Immature natural killer cell (primary cell): ENCODE measurements around the gene GAL3ST3. TPM values are rescaled to one million over a fixed set of nuclear protein-coding genes. Genes with fewer than 3 reads are reported as not detected.

ENCODE experiments used
- DNase-seq, 3 donors: peaks; one replicate each; pipeline ENCODE4 v3.0.0; 2022; ENCODE audit warnings: mixed read lengths in 1 of 3
- H3K27ac Mint-ChIP-seq, 6 donors: one replicate each; pipeline ENCODE4 v1.8.0; 2020; ENCODE audit warnings: mixed read lengths in 6 of 6, mild to moderate bottlenecking in 5 of 6, inconsistent platforms in 4 of 6, moderate library complexity in 3 of 6
- H3K27me3 Mint-ChIP-seq, 3 donors: one replicate each; pipeline ENCODE4 v1.8.0; 2020 to 2021; ENCODE audit warnings: low read depth in 3 of 3, mild to moderate bottlenecking in 3 of 3, mixed read lengths in 3 of 3, moderate library complexity in 3 of 3, inconsistent platforms in 1 of 3
- H3K36me3 Mint-ChIP-seq, 3 donors: one replicate each; pipeline ENCODE4 v1.8.0; 2020; ENCODE audit warnings: mixed read lengths in 3 of 3, inconsistent platforms in 2 of 3, mild to moderate bottlenecking in 2 of 3
- H3K4me1 Mint-ChIP-seq, 2 donors: one replicate each; pipeline ENCODE4 v1.8.0; 2020; ENCODE audit warnings: inconsistent platforms in 2 of 2, mild to moderate bottlenecking in 2 of 2, mixed read lengths in 2 of 2, moderate library complexity in 1 of 2
- H3K4me3 Mint-ChIP-seq, 5 donors: one replicate each; pipeline ENCODE4 v1.8.0; 2020; ENCODE audit warnings: mild to moderate bottlenecking in 5 of 5, mixed read lengths in 5 of 5, inconsistent platforms in 3 of 5, moderate library complexity in 3 of 5
- H3K9me3 Mint-ChIP-seq, 6 donors: one replicate each; pipeline ENCODE4 v1.8.0; 2020; ENCODE audit warnings: mild to moderate bottlenecking in 6 of 6, mixed read lengths in 6 of 6, inconsistent platforms in 4 of 6, moderate library complexity in 3 of 6
- polyA plus RNA-seq, 3 donors: library from polyadenylated mRNA; unstranded; fragments of 300-500 nt; fragmentation: Illumina TruSeq; gene quantifications; one replicate each; pipeline ENCODE4 v1.2.3, GENCODE V29; 2021

The GAL3ST3 gene
- polyA plus RNA-seq, 3 donors from 2014 or later = not detected

DNA sequence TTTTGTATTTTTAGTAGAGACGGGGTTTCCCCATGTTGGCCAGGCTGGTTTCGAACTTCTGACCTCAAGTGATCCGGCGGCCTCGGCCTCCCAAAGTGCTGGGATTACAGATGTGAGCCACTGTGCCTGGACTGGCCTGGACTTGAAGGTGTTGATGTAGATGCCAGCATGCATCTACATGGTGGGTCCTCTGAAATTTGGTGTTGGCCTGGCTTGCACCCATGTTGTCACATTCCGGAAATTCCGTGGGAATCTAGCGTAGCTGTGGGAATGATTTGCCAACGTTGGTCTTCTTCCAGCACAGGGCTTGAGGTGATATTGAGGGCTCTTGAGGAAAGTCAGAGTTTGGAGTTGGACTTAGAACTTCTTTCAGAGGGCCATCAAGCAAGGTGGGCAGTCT lies 27.6 kb upstream of the GAL3ST3 start:
- no peak overlapping the region for H3K4me3 Mint-ChIP-seq
- no peaks in the 10 kb centered on the region for H3K9me3 Mint-ChIP-seq
- peaks cover 61 to 80% of the 10 kb centered on the region in 2 donors for H3K4me1 Mint-ChIP-seq
- H3K27me3 Mint-ChIP-seq = peaks cover 0 to 3% (median 2%) of the 10 kb centered on the region in 3 donors
- DNase-seq = no peak
- H3K27ac Mint-ChIP-seq = peak overlapping the region in 2 of 6 donors; percentile 14 to 17
- H3K36me3 Mint-ChIP-seq = peaks cover 12 to 22% (median 13%) of the 10 kb centered on the region in 3 donors

DNA sequence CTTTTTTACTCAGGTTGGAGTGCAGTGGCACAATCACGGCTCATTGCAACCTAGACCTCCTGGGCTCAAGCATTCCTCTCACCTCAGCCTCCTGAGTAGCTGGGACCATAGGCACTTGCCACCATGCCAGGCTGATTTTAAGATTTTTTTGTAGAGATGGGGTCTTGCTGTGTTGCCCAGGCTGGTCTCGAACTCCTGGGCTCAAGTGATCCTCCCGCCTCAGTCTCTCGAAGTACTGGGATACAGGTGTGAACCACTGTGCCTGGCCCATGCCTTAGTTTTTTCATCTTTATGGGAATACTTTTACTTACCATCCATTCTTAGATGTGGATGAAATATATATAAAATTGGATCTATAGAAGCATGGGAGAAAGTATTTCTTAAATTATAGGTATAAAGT lies 26.3 kb upstream of the GAL3ST3 start:
- H3K27ac Mint-ChIP-seq = no peak overlapping the region
- H3K4me1 Mint-ChIP-seq = peaks cover 55 to 74% of the 10 kb centered on the region in 2 donors
- peaks cover 12 to 22% (median 13%) of the 10 kb centered on the region in 3 donors for H3K36me3 Mint-ChIP-seq
- H3K9me3 Mint-ChIP-seq = no peaks in the 10 kb centered on the region
- no peak for DNase-seq
- no peak overlapping the region for H3K4me3 Mint-ChIP-seq
- H3K27me3 Mint-ChIP-seq = peaks cover 3 to 9% (median 6%) of the 10 kb centered on the region in 3 donors

DNA sequence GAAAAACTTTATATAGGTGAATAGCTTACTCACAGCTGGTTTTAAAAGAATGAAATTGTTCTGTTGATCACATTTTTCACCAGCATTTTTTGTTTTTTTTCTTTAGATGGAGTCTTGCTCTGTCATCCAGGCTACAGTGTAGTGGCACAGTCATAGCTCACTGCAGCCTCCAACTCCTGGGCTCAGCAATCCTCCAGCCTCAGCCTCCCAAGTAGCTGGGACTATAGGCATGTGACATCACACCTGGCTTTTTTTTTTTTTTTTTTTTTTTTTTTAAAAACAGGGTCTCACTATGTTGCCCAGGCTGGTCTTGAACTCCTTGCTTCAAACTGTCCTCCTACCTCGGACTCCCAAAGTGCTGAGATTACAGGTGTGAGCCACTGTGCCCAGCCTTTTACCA lies 24.7 kb upstream of the GAL3ST3 start:
- Mint-ChIP-seq H3K36me3 (peaks cover 12 to 15% (median 13%) of the 10 kb centered on the region in 3 donors), H3K27me3 (peaks cover 6 to 18% (median 7%) of the 10 kb centered on the region in 3 donors), H3K27ac (peak overlapping the region in 5 of 6 donors; percentile 28 to 95 (median 63)), H3K9me3 (no peaks in the 10 kb centered on the region), H3K4me1 (peaks cover 48 to 69% of the 10 kb centered on the region in 2 donors), H3K4me3 (no peak overlapping the region)
- no peak for DNase-seq

DNA sequence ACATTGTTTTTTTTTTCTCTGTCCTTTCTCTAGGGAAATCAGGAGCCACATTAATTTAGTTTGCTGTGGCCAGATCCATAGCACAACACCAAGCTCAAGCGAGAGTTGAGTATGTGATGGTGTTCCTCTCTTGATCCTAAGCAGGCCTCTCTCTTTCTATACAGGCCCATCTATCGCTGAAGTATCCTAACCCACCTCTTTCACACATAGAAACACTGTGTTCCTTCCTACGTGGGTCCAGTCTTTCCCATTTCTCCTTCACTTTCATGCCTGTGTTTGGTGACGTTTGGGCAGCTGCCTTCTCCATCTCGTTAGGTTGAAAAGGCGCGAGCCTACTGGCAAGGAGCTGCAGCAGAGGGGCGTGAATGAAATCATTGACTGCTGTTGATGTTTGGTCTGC lies 23.6 kb upstream of the GAL3ST3 start:
- Mint-ChIP-seq H3K9me3 (no peaks in the 10 kb centered on the region), H3K27me3 (peaks cover 7 to 22% (median 7%) of the 10 kb centered on the region in 3 donors), H3K4me3 (peak overlapping the region; percentile 90 to 95 (median 93)), H3K4me1 (peaks cover 50 to 68% of the 10 kb centered on the region in 2 donors), H3K27ac (peak overlapping the region; percentile 85 to 95 (median 90)), H3K36me3 (peaks cover 4 to 7% (median 6%) of the 10 kb centered on the region in 3 donors)
- no peak for DNase-seq

DNA sequence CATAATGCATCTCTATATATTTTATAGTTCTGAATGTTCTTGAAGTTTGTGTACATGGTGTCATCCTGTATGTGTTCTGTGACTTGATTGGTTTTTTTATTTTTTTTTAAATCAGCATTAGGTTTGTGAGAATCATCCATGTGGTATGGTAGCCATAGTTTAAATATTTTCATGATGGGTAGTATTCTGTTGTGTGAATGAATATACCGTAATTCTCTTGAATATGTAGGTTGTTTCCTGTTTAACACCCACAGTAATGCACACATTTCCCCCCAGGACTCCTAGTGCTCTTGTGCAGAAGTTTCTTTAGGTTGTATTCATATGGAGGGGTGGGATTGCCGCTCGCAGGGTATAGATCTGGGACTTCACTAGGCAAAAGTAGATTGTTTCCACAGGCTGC lies 23.1 kb upstream of the GAL3ST3 start:
- Mint-ChIP-seq H3K27me3 (peaks cover 7 to 22% (median 7%) of the 10 kb centered on the region in 3 donors), H3K4me1 (peaks cover 52 to 65% of the 10 kb centered on the region in 2 donors), H3K36me3 (peaks cover 4 to 12% (median 6%) of the 10 kb centered on the region in 3 donors), H3K9me3 (no peaks in the 10 kb centered on the region), H3K4me3 (peak overlapping the region; percentile 90 to 95 (median 93)), H3K27ac (peak overlapping the region; percentile 85 to 95 (median 90))
- no peak for DNase-seq

DNA sequence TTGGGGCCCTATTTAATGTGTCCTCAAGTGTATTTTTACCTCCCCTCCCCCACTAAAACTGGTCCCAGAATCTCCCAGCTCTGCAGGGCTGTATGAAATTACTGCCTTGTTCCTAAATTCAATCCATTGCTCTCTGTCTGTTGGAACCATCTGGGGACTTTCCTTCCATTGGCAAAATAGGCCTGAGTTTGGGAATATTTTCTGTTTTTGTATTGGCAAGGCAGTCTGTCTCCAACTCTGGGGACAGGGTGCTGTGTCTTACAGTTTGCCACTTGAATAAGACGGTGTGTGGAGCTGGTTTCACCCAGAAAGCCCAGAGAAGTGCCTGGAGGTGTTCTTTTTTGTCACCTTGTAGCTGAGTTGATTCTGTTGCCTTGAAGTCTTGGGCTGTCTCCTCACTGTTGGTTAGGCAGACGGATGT lies 22.4 kb upstream of the GAL3ST3 start:
- H3K36me3 Mint-ChIP-seq = peaks cover 10 to 18% (median 12%) of the 10 kb centered on the region in 3 donors
- H3K4me1 Mint-ChIP-seq = peaks cover 52 to 65% of the 10 kb centered on the region in 2 donors

DNA sequence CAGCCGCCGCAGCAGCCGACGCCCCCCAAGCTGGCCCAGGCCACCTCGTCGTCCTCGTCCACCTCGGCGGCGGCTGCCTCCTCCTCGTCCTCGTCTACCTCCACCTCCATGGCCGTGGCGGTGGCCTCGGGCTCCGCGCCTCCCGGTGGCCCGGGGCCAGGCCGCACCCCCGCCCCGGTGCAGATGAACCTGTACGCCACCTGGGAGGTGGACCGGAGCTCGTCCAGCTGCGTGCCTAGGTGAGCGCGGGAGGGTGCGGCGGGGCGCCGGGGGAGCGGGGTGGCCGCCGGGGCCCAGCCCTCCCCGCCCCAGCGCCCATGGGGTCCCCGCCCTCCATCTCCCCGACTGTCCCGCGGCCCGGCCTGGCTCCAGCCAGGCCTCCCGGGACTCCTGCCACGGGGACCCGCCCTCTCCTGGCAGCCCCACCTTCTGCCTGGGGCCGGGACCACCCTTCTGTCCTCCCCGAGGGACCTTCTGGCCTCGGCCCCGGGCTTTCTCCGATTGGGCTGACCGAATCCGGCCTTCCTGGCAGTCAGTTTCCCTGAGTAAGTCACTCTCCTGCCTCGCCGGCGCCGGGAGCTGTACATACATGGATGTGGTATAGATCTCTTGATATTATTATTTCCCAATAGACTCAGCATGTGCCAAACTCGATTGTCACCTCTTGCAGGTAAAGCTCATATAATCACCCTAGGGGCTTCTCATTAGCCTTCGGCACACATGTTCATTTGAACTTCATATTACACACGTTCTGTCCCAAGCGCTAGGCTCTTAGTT lies 21.8 kb upstream of the GAL3ST3 start:
- Mint-ChIP-seq H3K27ac (peak overlapping the region; percentile 85 to 95 (median 90)), H3K36me3 (peaks cover 14 to 24% (median 17%) of the 10 kb centered on the region in 3 donors), H3K4me1 (peaks cover 52 to 65% of the 10 kb centered on the region in 2 donors), H3K4me3 (peak overlapping the region; percentile 90 to 95 (median 93)), H3K9me3 (no peaks in the 10 kb centered on the region), H3K27me3 (peaks cover 7 to 22% (median 7%) of the 10 kb centered on the region in 3 donors)
- DNase-seq = no peak

More for the DNA sequence above, 22.4 kb upstream of the GAL3ST3 start:
- Mint-ChIP-seq H3K27me3 (peaks cover 7 to 22% (median 7%) of the 10 kb centered on the region in 3 donors), H3K9me3 (no peaks in the 10 kb centered on the region), H3K4me3 (peak overlapping the region; percentile 90 to 95 (median 93)), H3K27ac (peak overlapping the region; percentile 85 to 95 (median 90))
- DNase-seq = peak in 1 of 3 donors; percentile 12

DNA sequence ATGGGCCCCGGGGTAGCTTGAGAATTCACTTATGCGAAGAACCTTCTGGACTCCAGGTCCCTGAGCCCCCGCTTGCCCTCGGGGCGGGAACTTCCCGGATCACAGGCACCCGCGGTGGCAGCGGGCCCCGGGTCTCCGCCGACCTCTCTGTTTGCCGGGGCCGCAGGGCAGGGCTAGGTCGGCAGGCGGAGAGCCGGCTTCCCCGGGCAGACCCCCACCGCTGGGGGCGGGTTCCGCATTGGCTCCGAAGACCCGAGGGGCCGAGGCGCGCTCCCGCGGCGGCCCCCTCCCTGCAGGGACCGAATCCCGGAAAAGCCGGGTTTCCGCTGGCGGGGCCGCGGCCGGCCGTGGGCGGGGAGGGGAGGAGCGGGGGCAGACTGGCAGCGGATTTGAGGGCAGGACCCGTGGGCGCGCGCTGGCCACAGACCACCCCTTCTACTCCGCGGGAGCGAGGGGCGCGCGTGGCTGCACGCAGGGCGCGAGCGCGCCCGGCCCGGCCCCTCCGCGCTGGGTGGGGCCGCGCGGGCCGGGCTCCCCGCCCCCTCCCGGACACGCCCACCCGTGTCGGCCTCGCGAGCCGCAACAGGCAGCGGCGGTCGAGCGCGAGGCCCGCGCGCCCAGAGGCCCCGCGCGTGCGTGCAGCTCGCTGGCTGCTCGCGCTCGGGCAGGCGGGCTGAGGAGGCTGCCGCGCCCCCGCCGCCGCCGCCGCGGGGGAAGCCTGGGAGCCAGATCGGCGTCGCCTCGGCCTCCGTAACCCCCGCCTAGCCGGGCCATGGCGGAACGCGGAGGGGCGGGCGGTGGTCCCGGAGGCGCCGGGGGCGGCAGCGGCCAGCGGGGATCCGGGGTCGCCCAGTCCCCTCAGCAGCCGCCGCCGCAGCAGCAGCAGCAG lies 21.0 kb upstream of the GAL3ST3 start, which contains the start of gene PACS1:
Gene PACS1 (plus strand): TSS at position 558 of the 889 bp plus-strand sequence. CDS start 215 bp downstream, at position 773.
- Mint-ChIP-seq H3K4me1 (peaks cover 52 to 72% of the 10 kb centered on the region in 2 donors), H3K27me3 (peaks cover 7 to 22% (median 7%) of the 10 kb centered on the region in 3 donors), H3K9me3 (no peaks in the 10 kb centered on the region), H3K27ac (peak within 1 kb of the TSS; percentile 95 to 99 (median 96)), H3K36me3 (peaks cover 19 to 30% (median 22%) of the 10 kb centered on the region in 3 donors), H3K4me3 (peak within 1 kb of the TSS; percentile 92 to 95 (median 94))
- peak; percentile 90 for DNase-seq

DNA sequence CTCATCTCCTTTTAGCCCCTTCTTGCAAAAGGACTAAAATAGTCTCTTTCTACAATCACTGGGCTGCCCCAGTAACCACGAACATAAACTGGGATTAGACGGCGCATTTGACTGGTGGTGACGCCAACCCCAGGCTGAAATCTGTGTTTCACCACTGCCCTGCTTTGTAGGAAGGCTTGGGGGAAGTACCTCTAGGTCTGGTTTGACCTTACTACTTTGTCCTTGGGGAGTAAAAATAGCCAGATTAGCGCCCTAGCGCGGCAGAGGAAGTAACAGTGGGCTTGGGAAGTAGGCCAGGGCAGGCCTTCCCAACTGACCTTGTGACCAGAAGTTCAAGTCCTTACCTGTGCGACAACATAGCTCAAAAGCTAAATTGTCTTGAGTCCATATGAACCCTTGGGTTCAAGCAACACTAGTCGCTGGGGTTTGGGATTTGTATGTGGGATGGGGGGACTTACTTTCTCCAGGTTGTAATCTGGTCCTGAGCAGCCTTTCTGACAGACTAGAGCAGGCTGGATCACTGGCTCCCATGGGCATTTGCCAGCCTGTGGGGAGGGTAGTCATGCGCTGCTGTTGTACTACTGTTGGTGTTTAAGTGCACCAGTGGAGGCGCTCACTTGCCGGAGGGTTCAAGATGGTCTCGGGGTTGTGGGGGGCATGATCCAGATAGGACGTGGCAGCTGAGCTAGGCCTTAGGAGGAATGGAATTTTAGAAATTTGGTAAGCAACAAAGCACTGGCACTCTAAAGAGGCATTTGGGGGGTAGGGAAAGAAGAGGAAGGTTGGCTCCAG lies 20.2 kb upstream of the GAL3ST3 start:
- DNase-seq = peak in 2 of 3 donors; percentile 6 to 14
- peak overlapping the region; percentile 95 to 99 (median 96) for H3K27ac Mint-ChIP-seq
- H3K36me3 Mint-ChIP-seq = peaks cover 18 to 33% (median 26%) of the 10 kb centered on the region in 3 donors
- H3K9me3 Mint-ChIP-seq = no peaks in the 10 kb centered on the region
- peak overlapping the region; percentile 87 to 95 (median 92) for H3K4me3 Mint-ChIP-seq
- peaks cover 7 to 22% (median 9%) of the 10 kb centered on the region in 3 donors for H3K27me3 Mint-ChIP-seq
- H3K4me1 Mint-ChIP-seq = peaks cover 49 to 74% of the 10 kb centered on the region in 2 donors

DNA sequence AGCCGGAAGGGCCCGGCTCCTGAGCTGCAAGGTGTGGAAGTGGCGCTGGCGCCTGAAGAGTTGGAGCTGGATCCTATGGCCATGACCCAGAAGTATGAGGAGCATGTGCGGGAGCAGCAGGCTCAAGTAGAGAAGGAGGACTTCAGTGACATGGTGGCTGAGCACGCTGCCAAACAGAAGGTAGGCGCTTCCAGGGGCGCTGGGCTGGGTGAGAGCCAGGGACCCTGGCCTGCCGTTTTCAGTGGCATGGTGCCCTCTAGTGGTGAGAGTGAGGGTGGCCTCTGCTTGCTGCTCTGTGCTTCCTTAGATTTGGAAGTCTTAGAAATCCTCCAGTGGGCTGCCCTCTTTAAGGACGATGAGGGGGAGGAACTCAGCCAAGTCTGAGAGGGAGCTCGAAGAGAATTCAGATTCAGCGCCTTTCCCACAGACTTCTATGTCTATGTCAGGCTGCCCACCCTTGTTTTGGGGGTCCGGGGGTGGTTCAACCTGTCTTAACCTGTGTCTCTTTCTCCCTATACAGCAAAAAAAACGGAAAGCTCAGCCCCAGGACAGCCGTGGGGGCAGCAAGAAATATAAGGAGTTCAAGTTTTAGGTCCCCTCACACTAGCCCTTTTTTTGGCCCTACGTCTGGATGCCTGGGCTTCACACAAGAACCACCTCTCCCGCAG lies 19.3 kb upstream of the GAL3ST3 start:
- no peaks in the 10 kb centered on the region for H3K9me3 Mint-ChIP-seq
- H3K27ac Mint-ChIP-seq = peak overlapping the region; percentile 95 to 99 (median 96)
- H3K4me1 Mint-ChIP-seq = peaks cover 45 to 68% of the 10 kb centered on the region in 2 donors
- peak overlapping the region; percentile 35 to 95 (median 68) for H3K4me3 Mint-ChIP-seq
- peaks cover 7 to 22% (median 10%) of the 10 kb centered on the region in 3 donors for H3K27me3 Mint-ChIP-seq
- DNase-seq = peak; percentile 68 to 74 (median 72)
- peaks cover 23 to 39% (median 34%) of the 10 kb centered on the region in 3 donors for H3K36me3 Mint-ChIP-seq

DNA sequence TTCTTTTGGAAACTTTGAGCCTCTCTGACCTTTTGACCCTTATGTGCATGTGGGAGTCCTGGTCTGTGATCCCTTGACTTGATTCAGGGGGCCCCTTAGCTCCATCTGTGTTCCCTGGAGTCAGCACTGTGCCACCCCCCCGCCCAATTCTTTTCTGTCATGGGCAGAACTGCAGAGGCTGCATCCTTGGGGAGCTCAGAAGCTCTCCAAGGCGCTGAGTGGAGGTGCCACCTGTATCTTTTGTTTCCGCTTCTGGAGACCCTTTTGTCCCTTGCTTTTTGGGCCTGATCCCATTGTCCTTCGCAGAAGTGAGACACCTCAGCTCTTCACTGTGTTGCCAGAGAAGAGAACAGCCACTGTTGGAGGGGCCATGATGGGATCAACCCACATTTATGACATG lies 18.7 kb upstream of the GAL3ST3 start:
- peaks cover 7 to 22% (median 10%) of the 10 kb centered on the region in 3 donors for H3K27me3 Mint-ChIP-seq

DNA sequence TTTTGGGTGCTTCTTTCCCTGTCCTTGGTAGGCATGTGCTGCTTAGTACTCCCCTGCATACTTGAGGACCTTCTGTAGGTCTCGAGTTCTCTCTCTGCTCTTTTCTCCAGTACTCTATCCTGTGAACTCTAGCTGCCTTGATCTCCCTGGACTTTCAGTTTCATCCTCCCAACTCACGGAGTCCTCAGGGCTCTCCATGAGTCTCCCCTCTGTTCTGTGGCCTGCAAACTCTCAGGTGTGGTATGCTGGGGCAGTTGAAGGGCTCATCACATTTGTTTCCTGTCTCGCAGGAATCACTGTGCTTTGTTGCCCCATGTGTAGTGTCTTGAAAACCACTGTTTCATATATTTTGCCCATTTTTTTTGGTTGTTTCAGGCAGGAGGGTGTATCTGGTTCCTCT lies 17.8 kb upstream of the GAL3ST3 start:
- Mint-ChIP-seq H3K36me3 (peaks cover 32 to 48% (median 39%) of the 10 kb centered on the region in 3 donors), H3K27ac (peak overlapping the region in 5 of 6 donors; percentile 23 to 79 (median 53)), H3K27me3 (peaks cover 5 to 21% (median 10%) of the 10 kb centered on the region in 3 donors), H3K4me1 (peaks cover 29 to 53% of the 10 kb centered on the region in 2 donors), H3K4me3 (no peak overlapping the region), H3K9me3 (no peaks in the 10 kb centered on the region)
- DNase-seq = no peak

More for the DNA sequence above, 18.7 kb upstream of the GAL3ST3 start:
- no peaks in the 10 kb centered on the region for H3K9me3 Mint-ChIP-seq
- peak overlapping the region; percentile 58 to 99 (median 96) for H3K27ac Mint-ChIP-seq
- no peak overlapping the region for H3K4me3 Mint-ChIP-seq
- no peak for DNase-seq
- peaks cover 30 to 46% (median 37%) of the 10 kb centered on the region in 3 donors for H3K36me3 Mint-ChIP-seq
- H3K4me1 Mint-ChIP-seq = peaks cover 38 to 62% of the 10 kb centered on the region in 2 donors
